A549 (cell line): ENCODE data around the gene ST6GALNAC5. TPM values are rescaled to one million over a fixed set of nuclear protein-coding genes. Genes with fewer than 3 reads are reported as not detected.

Experiments used
- ATAC-seq, 2 experiments: fragments of 200-7000 bp in 1 of 2; fragments of >200 bp in 1 of 2; cut with Nextera tagmentation in 1 of 2; cut with Tn5 transposase in 1 of 2; 3 replicates each; pipeline versions ENCODE4 v1.8.0 to v1.9.1; 2018 to 2020; ENCODE audit warnings: mild to moderate bottlenecking in 1 of 2, moderate library complexity in 1 of 2
- CTCF ChIA-PET: fragments of 300-600 bp; sonication (Branson Sonifier 250); formaldehyde crosslinking; extraction: SDS; loops from one replicate; lab custom pipeline; 2021; ENCODE audit warnings: antibody characterized with exemption, inconsistent platforms; lab: Yijun Ruan, JAX
- POLR2A ChIA-PET: fragments of 350-600 bp; formaldehyde crosslinking; extraction: SDS; loops from one replicate; lab custom pipeline; 2021; ENCODE audit warnings: antibody characterized with exemption, inconsistent platforms; lab: Yijun Ruan, JAX
- DNase-seq, 2 experiments: peaks; one replicate each; pipeline versions ENCODE4 v3.0.0 to v3.0.0-alpha.2; 2011 to 2016; ENCODE audit warnings: low read depth in 1 of 2, low spot score in 1 of 2
- FAIRE-seq: peaks from 2 replicates; lab custom pipeline; 2011; peaks lifted over from hg19 to GRCh38; lab: Jason Lieb, UNC
- H3K27ac ChIP-seq, 2 experiments: fragments of >200 bp; sonication (Bioruptor Twin); formaldehyde crosslinking; 3 replicates each; pipeline ENCODE4 v1.5.1; 2016 to 2017
- H3K4me1 ChIP-seq: fragments of >200 bp; sonication (Bioruptor Twin); formaldehyde crosslinking; 3 replicates; pipeline ENCODE4 v1.6.1; 2016
- H3K4me2 ChIP-seq: fragments of >200 bp; sonication (Bioruptor Twin); formaldehyde crosslinking; 3 replicates; pipeline ENCODE4 v1.6.1; 2016
- H3K4me3 ChIP-seq: fragments of >200 bp; sonication (Bioruptor Twin); formaldehyde crosslinking; 3 replicates; pipeline ENCODE4 v1.5.1; 2016
- H3K9me3 ChIP-seq: fragments of >200 bp; sonication (Bioruptor Twin); formaldehyde crosslinking; 3 replicates; pipeline ENCODE4 v1.6.1; 2016
- ATOH8 ChIP-seq: fragments of 250-450 bp; sonication (Bioruptor Pico); IDR thresholded peaks from 2 replicates; pipeline ENCODE4 v1.5.0; 2020; ENCODE audit warnings: low read depth, mild to moderate bottlenecking, moderate library complexity
- CBX2 ChIP-seq: fragments of 200-600 bp; sonication (generic); IDR thresholded peaks from 2 replicates; pipeline ENCODE4 v1.6.1; 2016; ENCODE audit warnings: low read depth, mild to moderate bottlenecking, borderline replicate concordance
- CBX8 ChIP-seq: fragments of 200-600 bp; sonication (generic); IDR thresholded peaks from 2 replicates; pipeline ENCODE4 v1.6.1; 2016
- CHD2 ChIP-seq: fragments of 150-350 bp; IDR thresholded peaks from 2 replicates; pipeline ENCODE4 v1.6.1; 2014; ENCODE audit warnings: low read length; ENCODE audit not compliant: partially characterized antibody
- EP300 ChIP-seq, 2 experiments: fragments of >200 bp; sonication (Bioruptor Twin); formaldehyde crosslinking; IDR thresholded peaks; 2 replicates in 1 of 2; 3 replicates in 1 of 2; pipeline ENCODE4 v1.6.1; 2016 to 2017
- FOXS1 ChIP-seq: fragments of 250-450 bp; sonication (Bioruptor Pico); IDR thresholded peaks from 2 replicates; pipeline ENCODE4 v1.5.0; 2020; ENCODE audit warnings: mild to moderate bottlenecking, moderate library complexity
- HDAC2 ChIP-seq: fragments of 200-600 bp; sonication (generic); IDR thresholded peaks from 2 replicates; pipeline ENCODE4 v1.6.1; 2016
- HES2 ChIP-seq: fragments of >200 bp; sonication (Bioruptor Twin); formaldehyde crosslinking; IDR thresholded peaks from 2 replicates; pipeline ENCODE4 v1.6.1; 2016
- HEYL ChIP-seq: fragments of 250-450 bp; sonication (Bioruptor Pico); IDR thresholded peaks from 2 replicates; pipeline ENCODE4 v1.8.0; 2021; ENCODE audit warnings: mild to moderate bottlenecking, moderate library complexity
- HMGXB4 ChIP-seq: fragments of 250-450 bp; sonication (Bioruptor Pico); IDR thresholded peaks from 2 replicates; pipeline ENCODE4 v1.5.0; 2021; ENCODE audit warnings: mild to moderate bottlenecking, moderate library complexity, borderline replicate concordance
- HOXA7 ChIP-seq: fragments of 250-450 bp; sonication (Bioruptor Pico); IDR thresholded peaks from 2 replicates; pipeline ENCODE4 v1.5.0; 2020; ENCODE audit warnings: mild to moderate bottlenecking, moderate library complexity
- HOXB5 ChIP-seq: fragments of 250-450 bp; sonication (Bioruptor Pico); IDR thresholded peaks from 2 replicates; pipeline ENCODE4 v1.5.0; 2020; ENCODE audit warnings: mild to moderate bottlenecking, moderate library complexity
- JUNB ChIP-seq: fragments of >200 bp; sonication (Bioruptor Twin); formaldehyde crosslinking; IDR thresholded peaks from 2 replicates; pipeline ENCODE4 v1.6.1; 2016
- KDM1A ChIP-seq: fragments of 200-600 bp; sonication (generic); IDR thresholded peaks from 2 replicates; pipeline ENCODE4 v1.6.1; 2016; ENCODE audit warnings: low read depth, mild to moderate bottlenecking
- KDM5A ChIP-seq: fragments of 200-600 bp; sonication (generic); IDR thresholded peaks from 2 replicates; pipeline ENCODE4 v1.6.1; 2016; ENCODE audit warnings: antibody characterized with exemption, mild to moderate bottlenecking
- MAFK ChIP-seq: fragments of 450-650 bp; IDR thresholded peaks from 2 replicates; pipeline ENCODE4 v1.6.1; 2014; ENCODE audit not compliant: partially characterized antibody
- MAX ChIP-seq: IDR thresholded peaks from 2 replicates; pipeline ENCODE4 v1.6.1; 2012
- NPAS2 ChIP-seq: fragments of 250-450 bp; sonication (Bioruptor Pico); IDR thresholded peaks from 2 replicates; pipeline ENCODE4 v1.8.0; 2022; ENCODE audit warnings: mild to moderate bottlenecking, moderate library complexity, borderline replicate concordance
- NR3C1 ChIP-seq: fragments of >200 bp; sonication (Bioruptor Twin); formaldehyde crosslinking; IDR thresholded peaks from 3 replicates; pipeline ENCODE4 v1.6.1; 2017
- PBX3 ChIP-seq: IDR thresholded peaks from 2 replicates; pipeline ENCODE4 v1.6.1; 2012
- POLR2AphosphoS2 ChIP-seq: conservative IDR thresholded peaks from 2 replicates; pipeline ENCODE4 v1.6.1; 2012; ENCODE audit warnings: low read length, improper control_type of control experiment, inconsistent platforms
- RARB ChIP-seq: fragments of 250-450 bp; sonication (Bioruptor Pico); IDR thresholded peaks from 2 replicates; pipeline ENCODE4 v1.8.0; 2021; ENCODE audit warnings: mild to moderate bottlenecking, moderate library complexity
- SMC3 ChIP-seq: fragments of >200 bp; sonication (Bioruptor Twin); formaldehyde crosslinking; IDR thresholded peaks from 3 replicates; pipeline ENCODE4 v1.6.1; 2018; ENCODE audit warnings: inconsistent platforms
- ZC3H11A ChIP-seq: fragments of 450-650 bp; IDR thresholded peaks from 2 replicates; pipeline ENCODE4 v1.6.1; 2014; ENCODE audit warnings: antibody characterized with exemption, mild to moderate bottlenecking
- ZFP36 ChIP-seq: fragments of 450-650 bp; IDR thresholded peaks from 2 replicates; pipeline ENCODE4 v1.6.1; 2014; ENCODE audit warnings: borderline replicate concordance; ENCODE audit not compliant: partially characterized antibody
- WGBS: methylation state at CpG from one replicate; pipeline ENCODE4 v1.1.6; 2017; ENCODE audit errors: missing lambda C conversion rate; 5-methylcytosine and 5-hydroxymethylcytosine counted together
- polyA plus RNA-seq, 4 experiments: library from polyadenylated mRNA; depleted of rRNA in 3 of 4; stranded (reverse); fragments of >200 nt; fragmentation: RNase III in 1 of 4; extraction: RNeasy Plus Mini Kit Qiagen cat#74134 plus additional on column Dnase treatment in 1 of 4; gene quantifications; 2 replicates in 3 of 4; 3 replicates in 1 of 4; pipeline ENCODE4 v1.2.3, GENCODE V29; 2011 to 2017

ST6GALNAC5 gene
- polyA plus RNA-seq, 2 of the 4 experiments (the other 2 are of a cell fraction), result not detected

GRCh38 chr1:76864383-76864782 is 2.9 kb upstream of the ST6GALNAC5 start:
- TF ChIP-seq MAFK (no peak), EP300 (IDR thresholded peaks at IDR 0.05) (no peak), ZC3H11A (no peak), MAX (no peak), RARB (CRISPR knock-in tag) (no peak), HDAC2 (no peak), HMGXB4 (CRISPR knock-in tag) (no peak), ATOH8 (CRISPR knock-in tag) (no peak), NPAS2 (CRISPR knock-in tag) (no peak), JUNB (no peak), PBX3 (no peak)
- WGBS, result 18% methylated on average over 5 of the region's 5 CpGs
- no peak overlapping the region for H3K4me2 ChIP-seq
- DNase-seq, result no peak
- 0 out of 3 replicates have a peak, but pooled peaks cover 4% of the 10 kb centered on the region for H3K4me1 ChIP-seq
- H3K9me3 ChIP-seq, result no peaks in the 10 kb centered on the region
- H3K27ac ChIP-seq, result no peak overlapping the region
- no peak for FAIRE-seq
- no peak overlapping the region for H3K4me3 ChIP-seq
- ChIA-PET POLR2A (no interaction called here), CTCF (no interaction called here)
- ATAC-seq, result no peak

GRCh38 chr1:76865696-76866286 is 1.5 kb upstream of the ST6GALNAC5 start:
- ATAC-seq (no peak), DNase-seq (no peak), FAIRE-seq (no peak)
- H3K9me3 ChIP-seq, result no peaks in the 10 kb centered on the region
- 0 out of 3 replicates have a peak, but pooled peaks cover 4% of the 10 kb centered on the region for H3K4me1 ChIP-seq
- H3K4me3 ChIP-seq, result no peak overlapping the region
- 29% methylated on average over 2 of the region's 2 CpGs for WGBS
- POLR2A ChIA-PET, result no interaction called here
- CTCF ChIA-PET, result interaction anchor here (0.6 kb wide), 1 partner anchor 292 kb away, joined by 3 read pairs; no protein-coding TSS in a partner anchor
- no peak overlapping the region for H3K27ac ChIP-seq
- TF ChIP-seq CBX2 (no peak), KDM1A (no peak), MAFK (no peak), HDAC2 (no peak), SMC3 (no peak), ZFP36 (no peak), CBX8 (no peak), HES2 (no peak), HOXA7 (CRISPR knock-in tag) (no peak), NPAS2 (CRISPR knock-in tag) (no peak), NR3C1 (no peak), POLR2AphosphoS2 (no peak), HOXB5 (CRISPR knock-in tag) (no peak), EP300 (IDR thresholded peaks at IDR 0.05) (no peak), HEYL (CRISPR knock-in tag) (no peak), KDM5A (no peak), FOXS1 (CRISPR knock-in tag) (no peak), CHD2 (no peak)
- no peak overlapping the region for H3K4me2 ChIP-seq
